HG03442 (cell line): ENCODE data around the gene ZNF148.
A peak's percentile ranks its signal among the peaks of the same experiment; 100 is the strongest.

Experiments used
- ATAC-seq: cut with Tn5 transposase; IDR thresholded peaks from one replicate; pipeline ENCODE4 v1.9.1; 2021; ENCODE audit warnings: mild to moderate bottlenecking, moderate library complexity; ENCODE audit not compliant: unreplicated experiment

ZNF148 gene

GRCh38 chr3:125229707-125230106, 145.4 kb downstream of the ZNF148 start:
- no peak for ATAC-seq

GRCh38 chr3:125229168-125229567, 146.0 kb downstream of the ZNF148 start:
- no peak for ATAC-seq

- ATAC-seq = no peak
Measured at GRCh38 chr3:125221831-125222230, 153.3 kb downstream of the ZNF148 start.

- no peak for ATAC-seq
Measured at GRCh38 chr3:125220727-125221429, 154.2 kb downstream of the ZNF148 start.

- no peak for ATAC-seq
Measured at GRCh38 chr3:125220183-125220582, 154.9 kb downstream of the ZNF148 start.

- no peak for ATAC-seq
Measured at GRCh38 chr3:125219261-125219701, 155.8 kb downstream of the ZNF148 start.

GRCh38 chr3:125214738-125215137, 160.4 kb downstream of the ZNF148 start:
- no peak for ATAC-seq

GRCh38 chr3:125213946-125214542, 161.1 kb downstream of the ZNF148 start:
- no peak for ATAC-seq

- ATAC-seq = no peak
Measured at GRCh38 chr3:125213364-125213755, 161.8 kb downstream of the ZNF148 start.

- ATAC-seq = no peak
Measured at GRCh38 chr3:125212509-125213363, 162.4 kb downstream of the ZNF148 start, which contains the start of gene SLC12A8. SLC12A8 (minus strand) TSS chr3:125212748; CDS start chr3:125211349, 1,399 bp downstream.

GRCh38 chr3:125212091-125212508, 163.0 kb downstream of the ZNF148 start:
- ATAC-seq = no peak

GRCh38 chr3:125211523-125212090, 163.5 kb downstream of the ZNF148 start:
- ATAC-seq = no peak

GRCh38 chr3:125207949-125208568, 167.1 kb downstream of the ZNF148 start:
- no peak for ATAC-seq

- no peak for ATAC-seq
Measured at GRCh38 chr3:125207507-125207906, 167.6 kb downstream of the ZNF148 start.

- ATAC-seq = no peak
Measured at GRCh38 chr3:125206934-125207333, 168.2 kb downstream of the ZNF148 start.

- ATAC-seq = no peak
Measured at GRCh38 chr3:125203731-125204130, 171.4 kb downstream of the ZNF148 start.

GRCh38 chr3:125202197-125202596, 172.9 kb downstream of the ZNF148 start:
- no peak for ATAC-seq

GRCh38 chr3:125200731-125201139, 174.4 kb downstream of the ZNF148 start:
- ATAC-seq = peak; percentile 74

- peak; percentile 37 for ATAC-seq
Measured at GRCh38 chr3:125194849-125195601, 180.1 kb downstream of the ZNF148 start.
